K562 (cell line): ENCODE data around the gene CXCL1. TPM values are rescaled to one million over a fixed set of nuclear protein-coding genes. Genes with fewer than 3 reads are reported as not detected.

Experiments used
- ATAC-seq: fragments of 200-7000 bp; cut with Tn5 transposase; 3 replicates; pipeline ENCODE4 v1.9.1; 2020; ENCODE audit warnings: moderate library complexity
- BruUV-seq: library from RNA; stranded (reverse); fragments of 400-500 nt; replicated peaks from 2 replicates; lab custom pipeline; 2021; lab: Mats Ljungman, UMichigan
- CTCF ChIA-PET: fragments of 300-600 bp; formaldehyde crosslinking; extraction: SDS; loops from one replicate; lab custom pipeline; 2021; ENCODE audit warnings: low intra/inter-chr PET ratio; lab: Yijun Ruan, JAX
- POLR2A ChIA-PET: fragments of 300-600, 350-650 bp; sonication (Branson Sonifier 250); formaldehyde crosslinking; extraction: SDS; loops from one replicate; lab custom pipeline; 2021; ENCODE audit warnings: antibody characterized with exemption, inconsistent platforms; lab: Yijun Ruan, JAX
- DNase-seq, 4 experiments: peaks; one replicate each; pipeline versions ENCODE4 v3.0.0 to v3.0.0-alpha.2; 2011 to 2018; ENCODE audit warnings: low spot score in 3 of 4, mixed read lengths in 3 of 4; ENCODE audit errors: extremely low read depth in 1 of 4
- FAIRE-seq: peaks from 2 replicates; lab custom pipeline; 2011; peaks lifted over from hg19 to GRCh38; lab: Jason Lieb, UNC
- H2AFZ ChIP-seq: 2 replicates; pipeline ENCODE4 v1.6.0; 2011; ENCODE audit warnings: low read depth, low read length, control low read depth, inconsistent platforms
- H3K27ac ChIP-seq: fragments of 200-600 bp; 3 replicates; pipeline ENCODE4 v1.8.0; 2011; ENCODE audit warnings: low read depth, mild to moderate bottlenecking, control low read depth, inconsistent platforms, low read length, moderate library complexity, mixed read lengths; ENCODE audit errors: extremely low read depth
- H3K27me3 ChIP-seq, 2 experiments: fragments of 300-600 bp in 1 of 2; 2 replicates in 1 of 2; 3 replicates in 1 of 2; pipeline versions ENCODE4 v1.6.0 to v1.8.0; 2011; ENCODE audit warnings: inconsistent platforms in 2 of 2, low read length in 2 of 2, mild to moderate bottlenecking in 1 of 2, mixed read lengths in 1 of 2, moderate library complexity in 1 of 2; ENCODE audit not compliant: control insufficient read depth in 2 of 2, insufficient read depth in 2 of 2
- H3K36me3 ChIP-seq: fragments of 300-600 bp; 3 replicates; pipeline ENCODE4 v1.8.0; 2011; ENCODE audit warnings: mild to moderate bottlenecking, low read length, inconsistent platforms; ENCODE audit not compliant: control insufficient read depth, insufficient read depth
- H3K4me1 ChIP-seq, 2 experiments: fragments of 200-600 bp in 1 of 2; replicated peaks in 1 of 2; 2 replicates in 1 of 2; 3 replicates in 1 of 2; pipeline versions ENCODE4 v1.5.1 to v1.8.0; 2011; ENCODE audit warnings: inconsistent platforms in 2 of 2, low read length in 2 of 2, mild to moderate bottlenecking in 1 of 2, mixed read lengths in 1 of 2, moderate library complexity in 1 of 2; ENCODE audit not compliant: control insufficient read depth in 2 of 2, insufficient read depth in 2 of 2
- H3K4me2 ChIP-seq: 2 replicates; pipeline ENCODE4 v1.6.1; 2011; ENCODE audit warnings: low read length, control low read depth, inconsistent platforms, mixed read lengths; ENCODE audit not compliant: insufficient read depth
- H3K4me3 ChIP-seq: fragments of 200-600 bp; sonication (generic), shearing (Covaris generic); 2 replicates; pipeline ENCODE4 v1.5.1; 2016; ENCODE audit warnings: control low read depth, inconsistent platforms
- H3K79me2 ChIP-seq: fragments of 200-600 bp; 3 replicates; pipeline ENCODE4 v1.8.0; 2011; ENCODE audit warnings: low read length, inconsistent platforms; ENCODE audit not compliant: control insufficient read depth, insufficient read depth
- H3K9ac ChIP-seq, 2 experiments: 2 replicates each; pipeline versions ENCODE4 v1.6.0 to v1.6.1; 2011; ENCODE audit warnings: low read depth in 2 of 2, low read length in 2 of 2, control low read depth in 1 of 2, inconsistent platforms in 1 of 2, mild to moderate bottlenecking in 1 of 2, mixed read lengths in 1 of 2; ENCODE audit not compliant: insufficient read depth in 1 of 2
- H3K9me1 ChIP-seq: one replicate; pipeline ENCODE4 v1.6.0; 2011; ENCODE audit warnings: inconsistent platforms, mild to moderate bottlenecking, low read length, moderate library complexity; ENCODE audit not compliant: control insufficient read depth, insufficient read depth
- H3K9me3 ChIP-seq: replicated peaks from 2 replicates; pipeline ENCODE4 v1.5.1; 2011; ENCODE audit warnings: low read depth, low read length, inconsistent platforms; ENCODE audit not compliant: control insufficient read depth, insufficient read depth
- H4K20me1 ChIP-seq: replicated peaks from 2 replicates; pipeline ENCODE4 v1.6.1; 2011; ENCODE audit warnings: low read length, inconsistent platforms, mixed read lengths; ENCODE audit not compliant: control insufficient read depth, insufficient read depth
- FIP1L1 ChIP-seq: fragments of 200-400 bp; formaldehyde crosslinking; IDR thresholded peaks from 2 replicates; pipeline ENCODE4 v1.6.1; 2018; ENCODE audit warnings: mild to moderate bottlenecking, low read depth, low read length; ENCODE audit not compliant: poor library complexity, severe bottlenecking
- JUND ChIP-seq, 2 experiments: IDR thresholded peaks; 2 replicates in 1 of 2; 3 replicates in 1 of 2; pipeline ENCODE4 v1.6.1; 2011; ENCODE audit warnings: borderline replicate concordance in 2 of 2, low read depth in 2 of 2, low read length in 2 of 2, improper control_type of control experiment in 1 of 2, missing biosample characterization in 1 of 2, missing genetic modification characterization in 1 of 2, missing genetic modification reagents in 1 of 2
- NCOA6 ChIP-seq: fragments of 450-650 bp; IDR thresholded peaks from 2 replicates; pipeline ENCODE4 v1.6.1; 2017; ENCODE audit warnings: mild to moderate bottlenecking
- NFE2 ChIP-seq: IDR thresholded peaks from 2 replicates; pipeline ENCODE4 v1.6.1; 2014; ENCODE audit warnings: antibody characterized with exemption, low read depth
- STAT5A ChIP-seq: IDR thresholded peaks from 2 replicates; pipeline ENCODE4 v1.6.1; 2012; ENCODE audit warnings: low read length, inconsistent platforms, borderline replicate concordance
- ZNF79 ChIP-seq: fragments of 250-450 bp; sonication (Bioruptor Pico); IDR thresholded peaks from 2 replicates; pipeline ENCODE4 v1.4.0; 2020; ENCODE audit warnings: low read depth, mild to moderate bottlenecking, moderate library complexity
- WGBS: fragments of 100-300 bp; shearing (Covaris generic); methylation state at CpG from one replicate; pipeline ENCODE4 v1.1.6; 2016; ENCODE audit warnings: low coverage, mixed read lengths; ENCODE audit not compliant: insufficient coverage; ENCODE audit errors: missing lambda C conversion rate; 5-methylcytosine and 5-hydroxymethylcytosine counted together
- in situ Hi-C: fragments of 300-500 bp; cut with MboI; formaldehyde crosslinking; loops from 4 replicates; pipeline ENCODE4 v1.15.0; 2018; ENCODE audit warnings: inconsistent platforms, mixed read lengths
- intact Hi-C: fragments of 100-400 bp; cut with micrococcal nuclease; formaldehyde crosslinking; loops from 2 replicates; pipeline ENCODE4 v1.14.2; 2022
- polyA plus RNA-seq, 8 experiments: library from polyadenylated mRNA; depleted of rRNA in 4 of 8; stranded (reverse) in 5 of 8; unstranded in 3 of 8; fragments of >200 nt; fragmentation: Nextera tagmentation in 2 of 8; fragmentation: Illumina TruSeq in 1 of 8; extraction: Ambion mirVana in 2 of 8; extraction: Trizol in 1 of 8; gene quantifications; 2 replicates each; pipeline versions ENCODE4 v1.2.1 to v1.2.3, GENCODE V29; 2011 to 2014; ENCODE audit warnings: inconsistent platforms in 1 of 8, missing spikeins in 1 of 8
- total RNA-seq, 7 experiments: library from RNA; depleted of rRNA in 6 of 7; stranded (reverse); fragments of >200 nt in 6 of 7; fragmentation: Illumina TruSeq in 2 of 7; extraction: Trizol in 2 of 7; gene quantifications; 2 replicates each; pipeline versions ENCODE4 v1.2.1 to v1.2.3, GENCODE V29; 2011 to 2021; ENCODE audit warnings: low replicate concordance in 1 of 7
- TF ChIP-seq, protein P1 (sequence below): fragments of 250-450 bp; sonication (Bioruptor Pico); IDR thresholded peaks from 2 replicates; pipeline ENCODE4 v1.5.0; 2022; ENCODE audit warnings: mild to moderate bottlenecking
- TF ChIP-seq, protein P2 (sequence below): sonication (generic); formaldehyde crosslinking; IDR thresholded peaks from 2 replicates; pipeline ENCODE4 v1.8.0; 2022; ENCODE audit warnings: mild to moderate bottlenecking, missing genetic modification reagents

CXCL1 gene
- total and polyA plus RNA-seq, 9 of the 15 experiments (the other 6 are each of a cell fraction or from before 2014, with no cell fraction given), result 0.07 to 2.2 (median 0.32) TPM; not detected in 3

DNA sequence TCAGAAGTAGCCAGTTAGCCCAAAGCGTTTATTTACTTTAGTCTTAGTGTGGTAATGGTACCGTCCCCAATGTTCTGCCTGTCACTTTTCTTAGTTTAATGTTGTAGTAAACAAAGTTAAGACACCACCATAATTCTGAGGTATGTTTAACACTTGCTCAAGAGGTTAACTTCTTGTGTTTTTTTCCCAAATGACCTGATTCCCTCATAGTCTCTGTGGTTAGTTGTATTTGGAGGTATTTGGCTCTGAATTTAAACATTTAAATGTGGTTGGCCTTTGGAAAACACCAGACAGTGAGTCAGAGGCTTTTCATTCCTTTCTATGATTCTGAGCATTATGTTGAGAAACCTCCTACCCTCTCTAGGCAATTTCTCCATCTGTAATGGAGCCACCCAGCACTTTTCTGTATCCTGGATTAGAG, 47.9 kb downstream of the CXCL1 start:
- H3K9ac ChIP-seq, result no peak overlapping the region
- H3K9me3 ChIP-seq, result no peaks in the 10 kb centered on the region
- in situ Hi-C loops (no loop called here), intact Hi-C loops (loop anchor here (10.0 kb wide), 1 partner anchor 342 kb away; no protein-coding TSS in a partner anchor)
- H3K9me1 ChIP-seq, result no peaks in the 10 kb centered on the region
- H3K36me3 ChIP-seq, result no peaks in the 10 kb centered on the region
- H3K4me1 ChIP-seq, result peaks cover 0 to 2% of the 10 kb centered on the region in 2 experiments; a peak in 1 of 5 replicates
- TF ChIP-seq ZNF79 (CRISPR knock-in tag), result no peak
- no peak for TF ChIP-seq JUND (IDR thresholded peaks at IDR 0.05; ENCODE audit: borderline replicate concordance, low read depth, low read length)
- no peak for TF ChIP-seq JUND (tag; IDR thresholded peaks at IDR 0.05; ENCODE audit: borderline replicate concordance, low read depth, low read length)
- TF ChIP-seq NFE2, result no peak
- no peaks in the 10 kb centered on the region for H4K20me1 ChIP-seq
- H3K27ac ChIP-seq, result no peak overlapping the region
- ATAC-seq (no peak), DNase-seq (no peak), FAIRE-seq (no peak)
- H3K4me3 ChIP-seq, result no peak overlapping the region
- H3K79me2 ChIP-seq, result no peaks in the 10 kb centered on the region
- BruUV-seq, result no TSS peak
- ChIA-PET POLR2A (no interaction called here), CTCF (no interaction called here)
- H3K27me3 ChIP-seq, result no peaks in the 10 kb centered on the region
- 60% methylated on average over 2 of the region's 2 CpGs for WGBS
- H3K4me2 ChIP-seq, result no peak overlapping the region
- no peak overlapping the region for H2AFZ ChIP-seq

- H2AFZ ChIP-seq, result no peak overlapping the region
- H3K4me1 ChIP-seq, result peaks cover 0 to 2% of the 10 kb centered on the region in 2 experiments; a peak in 1 of 5 replicates
- no peaks in the 10 kb centered on the region for H3K79me2 ChIP-seq
- BruUV-seq, result no TSS peak
- no peak for ATAC-seq
- H4K20me1 ChIP-seq, result no peaks in the 10 kb centered on the region
- FAIRE-seq, result no peak
- no peaks in the 10 kb centered on the region for H3K36me3 ChIP-seq
- ChIA-PET POLR2A (no interaction called here), CTCF (no interaction called here)
- H3K4me3 ChIP-seq, result no peak overlapping the region
- 40% methylated on average over 2 of the region's 2 CpGs for WGBS
- in situ Hi-C loops, result no loop called here
- H3K9me1 ChIP-seq, result no peaks in the 10 kb centered on the region
- no peaks in the 10 kb centered on the region for H3K9me3 ChIP-seq
- no peak overlapping the region for H3K27ac ChIP-seq
- intact Hi-C loops, result loop anchor here (10.0 kb wide), 1 partner anchor 343 kb away; no protein-coding TSS in a partner anchor
- no peak overlapping the region for H3K9ac ChIP-seq
- no peak overlapping the region for H3K4me2 ChIP-seq
- no peaks in the 10 kb centered on the region for H3K27me3 ChIP-seq
- no peak for DNase-seq
- TF ChIP-seq FIP1L1 (no peak), NCOA6 (no peak), STAT5A (no peak)
- TF ChIP-seq, protein P1, sequence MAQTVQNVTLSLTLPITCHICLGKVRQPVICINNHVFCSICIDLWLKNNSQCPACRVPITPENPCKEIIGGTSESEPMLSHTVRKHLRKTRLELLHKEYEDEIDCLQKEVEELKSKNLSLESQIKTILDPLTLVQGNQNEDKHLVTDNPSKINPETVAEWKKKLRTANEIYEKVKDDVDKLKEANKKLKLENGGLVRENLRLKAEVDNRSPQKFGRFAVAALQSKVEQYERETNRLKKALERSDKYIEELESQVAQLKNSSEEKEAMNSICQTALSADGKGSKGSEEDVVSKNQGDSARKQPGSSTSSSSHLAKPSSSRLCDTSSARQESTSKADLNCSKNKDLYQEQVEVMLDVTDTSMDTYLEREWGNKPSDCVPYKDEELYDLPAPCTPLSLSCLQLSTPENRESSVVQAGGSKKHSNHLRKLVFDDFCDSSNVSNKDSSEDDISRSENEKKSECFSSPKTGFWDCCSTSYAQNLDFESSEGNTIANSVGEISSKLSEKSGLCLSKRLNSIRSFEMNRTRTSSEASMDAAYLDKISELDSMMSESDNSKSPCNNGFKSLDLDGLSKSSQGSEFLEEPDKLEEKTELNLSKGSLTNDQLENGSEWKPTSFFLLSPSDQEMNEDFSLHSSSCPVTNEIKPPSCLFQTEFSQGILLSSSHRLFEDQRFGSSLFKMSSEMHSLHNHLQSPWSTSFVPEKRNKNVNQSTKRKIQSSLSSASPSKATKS (CRISPR knock-in tag), result no peak
- TF ChIP-seq, protein P2, sequence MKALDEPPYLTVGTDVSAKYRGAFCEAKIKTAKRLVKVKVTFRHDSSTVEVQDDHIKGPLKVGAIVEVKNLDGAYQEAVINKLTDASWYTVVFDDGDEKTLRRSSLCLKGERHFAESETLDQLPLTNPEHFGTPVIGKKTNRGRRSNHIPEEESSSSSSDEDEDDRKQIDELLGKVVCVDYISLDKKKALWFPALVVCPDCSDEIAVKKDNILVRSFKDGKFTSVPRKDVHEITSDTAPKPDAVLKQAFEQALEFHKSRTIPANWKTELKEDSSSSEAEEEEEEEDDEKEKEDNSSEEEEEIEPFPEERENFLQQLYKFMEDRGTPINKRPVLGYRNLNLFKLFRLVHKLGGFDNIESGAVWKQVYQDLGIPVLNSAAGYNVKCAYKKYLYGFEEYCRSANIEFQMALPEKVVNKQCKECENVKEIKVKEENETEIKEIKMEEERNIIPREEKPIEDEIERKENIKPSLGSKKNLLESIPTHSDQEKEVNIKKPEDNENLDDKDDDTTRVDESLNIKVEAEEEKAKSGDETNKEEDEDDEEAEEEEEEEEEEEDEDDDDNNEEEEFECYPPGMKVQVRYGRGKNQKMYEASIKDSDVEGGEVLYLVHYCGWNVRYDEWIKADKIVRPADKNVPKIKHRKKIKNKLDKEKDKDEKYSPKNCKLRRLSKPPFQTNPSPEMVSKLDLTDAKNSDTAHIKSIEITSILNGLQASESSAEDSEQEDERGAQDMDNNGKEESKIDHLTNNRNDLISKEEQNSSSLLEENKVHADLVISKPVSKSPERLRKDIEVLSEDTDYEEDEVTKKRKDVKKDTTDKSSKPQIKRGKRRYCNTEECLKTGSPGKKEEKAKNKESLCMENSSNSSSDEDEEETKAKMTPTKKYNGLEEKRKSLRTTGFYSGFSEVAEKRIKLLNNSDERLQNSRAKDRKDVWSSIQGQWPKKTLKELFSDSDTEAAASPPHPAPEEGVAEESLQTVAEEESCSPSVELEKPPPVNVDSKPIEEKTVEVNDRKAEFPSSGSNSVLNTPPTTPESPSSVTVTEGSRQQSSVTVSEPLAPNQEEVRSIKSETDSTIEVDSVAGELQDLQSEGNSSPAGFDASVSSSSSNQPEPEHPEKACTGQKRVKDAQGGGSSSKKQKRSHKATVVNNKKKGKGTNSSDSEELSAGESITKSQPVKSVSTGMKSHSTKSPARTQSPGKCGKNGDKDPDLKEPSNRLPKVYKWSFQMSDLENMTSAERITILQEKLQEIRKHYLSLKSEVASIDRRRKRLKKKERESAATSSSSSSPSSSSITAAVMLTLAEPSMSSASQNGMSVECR (CRISPR knock-in tag), result no peak
Measured at GRCh38 chr4:73918058-73918457, 48.9 kb downstream of the CXCL1 start.
